HepG2 (cell line): ENCODE data around the gene MDP1. TPM values are rescaled to one million over a fixed set of nuclear protein-coding genes. Genes with fewer than 3 reads are reported as not detected.

Experiments
- CBFB ChIP-seq: sonication (generic); formaldehyde crosslinking; IDR thresholded peaks from 2 replicates; pipeline ENCODE4 v1.4.0; 2020; ENCODE audit warnings: missing genetic modification reagents
- HOXA9 ChIP-seq: sonication (generic); formaldehyde crosslinking; IDR thresholded peaks from 2 replicates; pipeline ENCODE4 v1.8.1; 2022; ENCODE audit warnings: missing genetic modification reagents, mild to moderate bottlenecking, moderate library complexity, borderline replicate concordance
- KLF9 ChIP-seq: IDR thresholded peaks from 2 replicates; pipeline ENCODE4 v1.6.1; 2016; ENCODE audit warnings: low read depth
- NONO ChIP-seq, 2 experiments: fragments of 450-650 bp in 1 of 2; sonication (generic) in 1 of 2; formaldehyde crosslinking in 1 of 2; IDR thresholded peaks in 1 of 2; conservative IDR thresholded peaks in 1 of 2; 2 replicates each; pipeline versions ENCODE4 v1.6.1 to v1.8.0; 2017 to 2022; ENCODE audit warnings: mild to moderate bottlenecking in 1 of 2, missing genetic modification reagents in 1 of 2, moderate library complexity in 1 of 2
- PITX1 ChIP-seq: sonication (generic); formaldehyde crosslinking; IDR thresholded peaks from 2 replicates; pipeline ENCODE4 v1.5.1; 2020; ENCODE audit warnings: mild to moderate bottlenecking, missing genetic modification reagents
- PRDM15 ChIP-seq: sonication (generic); formaldehyde crosslinking; IDR thresholded peaks from 2 replicates; pipeline ENCODE4 v1.4.0; 2020; ENCODE audit warnings: missing genetic modification reagents
- RAD51 ChIP-seq: fragments of 450-650 bp; IDR thresholded peaks from 2 replicates; pipeline ENCODE4 v1.6.1; 2016; ENCODE audit warnings: borderline replicate concordance
- SAFB2 ChIP-seq: sonication (generic); formaldehyde crosslinking; IDR thresholded peaks from 2 replicates; pipeline ENCODE4 v1.5.1; 2020; ENCODE audit warnings: missing genetic modification reagents, low read depth, mild to moderate bottlenecking, borderline replicate concordance
- TCF12 ChIP-seq, 2 experiments: fragments of 450-650 bp in 1 of 2; sonication (generic) in 1 of 2; formaldehyde crosslinking in 1 of 2; IDR thresholded peaks; 2 replicates each; pipeline versions ENCODE4 v1.6.1 to v1.8.0; 2017 to 2022; ENCODE audit warnings: antibody characterized with exemption in 1 of 2, mild to moderate bottlenecking in 1 of 2, missing genetic modification reagents in 1 of 2, moderate library complexity in 1 of 2
- ZEB1 ChIP-seq: IDR thresholded peaks from 2 replicates; pipeline ENCODE4 v1.6.1; 2012; ENCODE audit warnings: mild to moderate bottlenecking, low read depth, inconsistent platforms; ENCODE audit not compliant: insufficient replicate concordance
- ZNF350 ChIP-seq: sonication (generic); formaldehyde crosslinking; IDR thresholded peaks from 2 replicates; pipeline ENCODE4 v1.4.0; 2020; ENCODE audit warnings: mild to moderate bottlenecking, low read depth, missing genetic modification reagents, borderline replicate concordance
- ZNF512B ChIP-seq: sonication (generic); formaldehyde crosslinking; IDR thresholded peaks from 2 replicates; pipeline ENCODE4 v1.5.1; 2020; ENCODE audit warnings: missing genetic modification reagents, mild to moderate bottlenecking, borderline replicate concordance
- ZNF710 ChIP-seq: sonication (generic); formaldehyde crosslinking; IDR thresholded peaks from 2 replicates; pipeline ENCODE4 v1.5.0; 2020; ENCODE audit warnings: mild to moderate bottlenecking, missing genetic modification reagents, borderline replicate concordance
- polyA plus RNA-seq, 8 experiments: library from polyadenylated mRNA; depleted of rRNA in 3 of 8; stranded (reverse) in 7 of 8; unstranded in 1 of 8; fragments of >200 nt; fragmentation: Illumina TruSeq in 4 of 8; extraction: Trizol in 4 of 8; gene quantifications; 2 replicates each; pipeline versions ENCODE4 v1.2.1 to v1.2.3, GENCODE V29; 2011 to 2016; ENCODE audit warnings: low read depth in 4 of 8, missing spikeins in 1 of 8, mixed read lengths in 1 of 8; ENCODE audit not compliant: insufficient read depth in 1 of 8
- total RNA-seq, 5 experiments: library from RNA; depleted of rRNA; stranded (reverse); fragments of >200 nt; fragmentation: Illumina TruSeq; extraction: Trizol; gene quantifications; 2 replicates each; pipeline ENCODE4 v1.2.3, GENCODE V29; 2016; ENCODE audit warnings: low read depth in 1 of 5
- TF ChIP-seq, protein P1 (sequence below): sonication (generic); formaldehyde crosslinking; conservative IDR thresholded peaks from 2 replicates; pipeline ENCODE4 v1.4.0; 2020; ENCODE audit warnings: missing genetic modification reagents
- TF ChIP-seq, protein P2 (sequence below): sonication (generic); formaldehyde crosslinking; IDR thresholded peaks from 2 replicates; pipeline ENCODE4 v1.4.0; 2020; ENCODE audit warnings: mild to moderate bottlenecking, missing genetic modification reagents

Gene MDP1
- total and polyA plus RNA-seq, 2 of the 13 experiments (the other 11 are each of a cell fraction or from before 2014, with no cell fraction given): 44.1 to 48.7 TPM

GRCh38 chr14:24206260-24207103 is 9.4 kb downstream of the MDP1 start (continued):
- TF ChIP-seq ZNF350 (CRISPR knock-in tag) (no peak), HOXA9 (CRISPR knock-in tag) (peak; percentile 68; the same call in 1 of the 2 replicates), CBFB (CRISPR knock-in tag) (0 out of 2 replicates have a peak, but pooled peaks have one; percentile 18), ZNF710 (CRISPR knock-in tag) (no peak), PRDM15 (no peak), ZEB1 (no peak), TCF12 (IDR thresholded peaks at IDR 0.05) (no peak), TCF12 (CRISPR knock-in tag; IDR thresholded peaks at IDR 0.05) (0 out of 2 replicates have a peak, but pooled peaks have one; percentile 34), RAD51 (0 out of 2 replicates have a peak, but pooled peaks have one; percentile 16), SAFB2 (0 out of 2 replicates have a peak, but pooled peaks have one; percentile 3), PITX1 (CRISPR knock-in tag) (0 out of 2 replicates have a peak, but pooled peaks have one; percentile 17), NONO (IDR thresholded peaks at IDR 0.05) (no peak), NONO (CRISPR knock-in tag; conservative IDR thresholded peaks at IDR 0.05) (0 out of 2 replicates have a peak, but pooled peaks have one; percentile 23), KLF9 (no peak), ZNF512B (CRISPR knock-in tag) (peak; percentile 54; the same call in 1 of the 2 replicates)
- TF ChIP-seq, protein P1, sequence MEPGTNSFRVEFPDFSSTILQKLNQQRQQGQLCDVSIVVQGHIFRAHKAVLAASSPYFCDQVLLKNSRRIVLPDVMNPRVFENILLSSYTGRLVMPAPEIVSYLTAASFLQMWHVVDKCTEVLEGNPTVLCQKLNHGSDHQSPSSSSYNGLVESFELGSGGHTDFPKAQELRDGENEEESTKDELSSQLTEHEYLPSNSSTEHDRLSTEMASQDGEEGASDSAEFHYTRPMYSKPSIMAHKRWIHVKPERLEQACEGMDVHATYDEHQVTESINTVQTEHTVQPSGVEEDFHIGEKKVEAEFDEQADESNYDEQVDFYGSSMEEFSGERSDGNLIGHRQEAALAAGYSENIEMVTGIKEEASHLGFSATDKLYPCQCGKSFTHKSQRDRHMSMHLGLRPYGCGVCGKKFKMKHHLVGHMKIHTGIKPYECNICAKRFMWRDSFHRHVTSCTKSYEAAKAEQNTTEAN (CRISPR knock-in tag): no peak
- TF ChIP-seq, protein P2, sequence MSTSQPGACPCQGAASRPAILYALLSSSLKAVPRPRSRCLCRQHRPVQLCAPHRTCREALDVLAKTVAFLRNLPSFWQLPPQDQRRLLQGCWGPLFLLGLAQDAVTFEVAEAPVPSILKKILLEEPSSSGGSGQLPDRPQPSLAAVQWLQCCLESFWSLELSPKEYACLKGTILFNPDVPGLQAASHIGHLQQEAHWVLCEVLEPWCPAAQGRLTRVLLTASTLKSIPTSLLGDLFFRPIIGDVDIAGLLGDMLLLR (CRISPR knock-in tag): peak; percentile 18; the same call in 1 of the 2 replicates
